Gastroesophageal sphincter (tissue), 3 donors: ENCODE data around the gene CHRM5.

Source experiments
- EP300 ChIP-seq: sonication (generic); formaldehyde crosslinking; IDR thresholded peaks from one replicate; pipeline ENCODE4 v1.6.1; 2017; ENCODE audit warnings: antibody characterized with exemption, mild to moderate bottlenecking
- TF ChIP-seq, protein P1 (sequence below), 4 experiments: fragments of 200-600 bp in 2 of 4; fragments of 450-650 bp in 2 of 4; sonication (generic) in 1 of 4; IDR thresholded peaks; one replicate each; pipeline ENCODE4 v1.5.1; 2017 to 2019; ENCODE audit warnings: antibody characterized with exemption in 4 of 4, mild to moderate bottlenecking in 2 of 4, moderate library complexity in 2 of 4

DNA sequence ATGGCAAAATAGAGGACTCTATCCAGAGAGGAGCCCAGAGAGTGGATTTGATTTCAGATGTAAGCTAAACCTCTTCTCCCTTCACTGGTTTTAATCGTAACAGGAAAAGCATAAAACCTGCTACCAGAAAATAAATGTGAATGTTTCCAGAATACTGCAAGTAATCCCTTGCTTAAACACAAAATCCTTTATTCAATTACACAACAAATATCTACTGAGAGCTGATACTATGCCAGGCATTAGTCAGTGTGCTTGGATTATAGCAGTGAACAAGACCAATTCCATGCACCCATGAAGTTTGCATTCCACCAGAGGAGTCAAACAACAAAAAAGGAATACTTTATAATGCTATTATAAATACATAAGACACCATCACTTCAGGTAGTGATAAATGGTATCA is 55.6 kb downstream of the CHRM5 start:
- TF ChIP-seq EP300, result no peak
- TF ChIP-seq, protein P1, sequence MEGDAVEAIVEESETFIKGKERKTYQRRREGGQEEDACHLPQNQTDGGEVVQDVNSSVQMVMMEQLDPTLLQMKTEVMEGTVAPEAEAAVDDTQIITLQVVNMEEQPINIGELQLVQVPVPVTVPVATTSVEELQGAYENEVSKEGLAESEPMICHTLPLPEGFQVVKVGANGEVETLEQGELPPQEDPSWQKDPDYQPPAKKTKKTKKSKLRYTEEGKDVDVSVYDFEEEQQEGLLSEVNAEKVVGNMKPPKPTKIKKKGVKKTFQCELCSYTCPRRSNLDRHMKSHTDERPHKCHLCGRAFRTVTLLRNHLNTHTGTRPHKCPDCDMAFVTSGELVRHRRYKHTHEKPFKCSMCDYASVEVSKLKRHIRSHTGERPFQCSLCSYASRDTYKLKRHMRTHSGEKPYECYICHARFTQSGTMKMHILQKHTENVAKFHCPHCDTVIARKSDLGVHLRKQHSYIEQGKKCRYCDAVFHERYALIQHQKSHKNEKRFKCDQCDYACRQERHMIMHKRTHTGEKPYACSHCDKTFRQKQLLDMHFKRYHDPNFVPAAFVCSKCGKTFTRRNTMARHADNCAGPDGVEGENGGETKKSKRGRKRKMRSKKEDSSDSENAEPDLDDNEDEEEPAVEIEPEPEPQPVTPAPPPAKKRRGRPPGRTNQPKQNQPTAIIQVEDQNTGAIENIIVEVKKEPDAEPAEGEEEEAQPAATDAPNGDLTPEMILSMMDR (IDR thresholded peaks at IDR 0.05), result no peak
